Measurements from ENCODE around the gene KLKB1.

- TF ChIP-seq CTCF (IDR thresholded peaks at IDR 0.05) (no peak), POLR2AphosphoS5 (IDR thresholded peaks at IDR 0.05; ENCODE audit: low read depth, low read length) (no peak), SIN3A (IDR thresholded peaks at IDR 0.05; ENCODE audit: borderline replicate concordance, insufficient read depth, low read depth, low read length) (no peak), TCF7L2 (IDR thresholded peaks at IDR 0.05; ENCODE audit: low read depth, low read length) (no peak)
These were observed 77.7 kb downstream of the KLKB1 start for GRCh38 chr4:186304866-186305505.

Measured in Panc1 (cell line).